Measurements from ENCODE around the gene PCDHGB4. TPM values are rescaled to one million over a fixed set of nuclear protein-coding genes. Genes with fewer than 3 reads are reported as not detected.

The PCDHGB4 gene
- total RNA-seq, 4 donors from 2014 or later: 1.1 to 3.3 (median 1.9) TPM

DNA sequence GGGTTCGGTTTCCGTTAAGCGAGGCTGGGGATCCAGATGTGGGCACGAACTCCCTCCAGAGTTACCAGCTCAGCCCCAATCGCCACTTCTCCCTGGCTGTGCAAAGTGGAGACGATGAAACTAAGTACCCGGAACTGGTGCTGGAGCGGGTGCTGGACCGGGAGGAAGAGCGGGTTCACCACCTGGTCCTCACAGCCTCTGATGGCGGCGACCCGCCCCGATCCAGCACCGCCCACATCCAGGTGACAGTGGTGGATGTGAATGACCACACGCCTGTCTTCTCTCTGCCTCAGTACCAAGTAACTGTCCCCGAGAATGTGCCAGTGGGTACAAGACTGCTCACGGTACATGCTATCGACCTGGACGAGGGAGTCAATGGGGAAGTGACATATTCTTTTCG, 4.2 kb upstream of the PCDHGB4 start:
- Histone ChIP-seq H3K9me3 (peaks cover 0 to 50% (median 4%) of the 10 kb centered on the region in 4 donors), H3K36me3 (no peaks in the 10 kb centered on the region), H3K4me3 (no peak overlapping the region), H3K4me1 (no peaks in the 10 kb centered on the region), H3K27ac (no peak overlapping the region), H3K27me3 (no peaks in the 10 kb centered on the region)
- no peak for DNase-seq
- no peak for TF ChIP-seq POLR2A (IDR thresholded peaks at IDR 0.05)
- TF ChIP-seq, protein P1, sequence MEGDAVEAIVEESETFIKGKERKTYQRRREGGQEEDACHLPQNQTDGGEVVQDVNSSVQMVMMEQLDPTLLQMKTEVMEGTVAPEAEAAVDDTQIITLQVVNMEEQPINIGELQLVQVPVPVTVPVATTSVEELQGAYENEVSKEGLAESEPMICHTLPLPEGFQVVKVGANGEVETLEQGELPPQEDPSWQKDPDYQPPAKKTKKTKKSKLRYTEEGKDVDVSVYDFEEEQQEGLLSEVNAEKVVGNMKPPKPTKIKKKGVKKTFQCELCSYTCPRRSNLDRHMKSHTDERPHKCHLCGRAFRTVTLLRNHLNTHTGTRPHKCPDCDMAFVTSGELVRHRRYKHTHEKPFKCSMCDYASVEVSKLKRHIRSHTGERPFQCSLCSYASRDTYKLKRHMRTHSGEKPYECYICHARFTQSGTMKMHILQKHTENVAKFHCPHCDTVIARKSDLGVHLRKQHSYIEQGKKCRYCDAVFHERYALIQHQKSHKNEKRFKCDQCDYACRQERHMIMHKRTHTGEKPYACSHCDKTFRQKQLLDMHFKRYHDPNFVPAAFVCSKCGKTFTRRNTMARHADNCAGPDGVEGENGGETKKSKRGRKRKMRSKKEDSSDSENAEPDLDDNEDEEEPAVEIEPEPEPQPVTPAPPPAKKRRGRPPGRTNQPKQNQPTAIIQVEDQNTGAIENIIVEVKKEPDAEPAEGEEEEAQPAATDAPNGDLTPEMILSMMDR (IDR thresholded peaks at IDR 0.05): no peak

DNA sequence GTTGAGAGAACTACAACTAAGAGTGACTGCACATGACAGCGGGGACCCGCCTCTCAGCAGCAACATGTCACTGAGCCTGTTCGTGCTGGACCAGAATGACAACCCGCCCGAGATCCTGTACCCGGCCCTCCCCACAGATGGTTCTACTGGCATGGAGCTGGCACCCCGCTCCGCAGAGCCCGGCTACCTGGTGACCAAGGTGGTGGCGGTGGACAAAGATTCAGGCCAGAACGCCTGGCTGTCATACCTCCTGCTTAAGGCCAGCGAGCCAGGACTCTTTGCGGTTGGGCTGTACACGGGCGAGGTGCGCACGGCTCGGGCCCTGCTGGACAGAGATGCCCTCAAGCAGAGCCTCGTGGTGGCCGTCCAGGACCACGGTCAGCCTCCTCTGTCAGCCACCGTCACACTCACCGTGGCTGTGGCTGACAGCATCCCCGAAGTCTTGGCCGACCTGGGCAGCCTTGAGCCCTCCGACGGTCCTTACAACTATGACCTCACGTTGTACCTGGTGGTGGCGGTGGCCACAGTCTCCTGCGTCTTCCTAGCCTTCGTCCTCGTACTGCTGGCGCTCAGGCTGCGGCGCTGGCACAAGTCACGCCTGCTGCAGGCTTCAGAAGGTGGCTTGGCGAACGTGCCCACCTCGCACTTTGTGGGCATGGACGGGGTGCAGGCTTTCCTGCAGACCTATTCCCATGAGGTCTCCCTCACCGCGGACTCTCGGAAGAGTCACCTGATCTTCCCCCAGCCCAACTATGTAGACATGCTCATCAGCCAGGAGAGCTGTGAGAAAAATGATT, 2.8 kb upstream of the PCDHGB4 start:
- Histone ChIP-seq H3K27me3 (no peaks in the 10 kb centered on the region), H3K9me3 (peaks cover 0 to 63% (median 7%) of the 10 kb centered on the region in 4 donors), H3K4me3 (no peak overlapping the region), H3K27ac (no peak overlapping the region), H3K4me1 (no peaks in the 10 kb centered on the region), H3K36me3 (no peaks in the 10 kb centered on the region)
- TF ChIP-seq POLR2A (IDR thresholded peaks at IDR 0.05): no peak
- TF ChIP-seq, protein P1 (IDR thresholded peaks at IDR 0.05): no peak
- no peak for DNase-seq

DNA sequence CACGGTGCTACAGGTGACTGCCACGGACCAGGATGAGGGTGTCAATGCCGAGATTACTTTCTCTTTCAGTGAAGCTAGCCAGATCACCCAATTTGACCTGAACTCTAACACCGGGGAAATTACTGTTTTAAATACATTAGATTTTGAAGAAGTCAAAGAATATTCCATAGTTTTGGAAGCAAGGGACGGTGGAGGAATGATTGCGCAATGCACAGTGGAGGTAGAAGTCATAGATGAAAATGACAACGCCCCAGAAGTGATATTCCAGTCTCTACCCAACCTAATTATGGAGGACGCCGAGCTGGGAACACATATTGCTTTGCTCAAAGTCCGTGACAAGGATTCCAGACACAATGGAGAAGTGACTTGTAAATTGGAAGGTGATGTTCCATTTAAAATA, 1.2 kb downstream of the PCDHGB4 start:
- TF ChIP-seq, protein P1 (IDR thresholded peaks at IDR 0.05): no peak
- no peak for TF ChIP-seq POLR2A (IDR thresholded peaks at IDR 0.05)
- no peak for DNase-seq
- no peaks in the 10 kb centered on the region for H3K27me3 ChIP-seq
- H3K27ac ChIP-seq: no peak overlapping the region
- no peak overlapping the region for H3K4me3 ChIP-seq
- H3K4me1 ChIP-seq: no peaks in the 10 kb centered on the region
- no peaks in the 10 kb centered on the region for H3K36me3 ChIP-seq
- H3K9me3 ChIP-seq: peaks cover 0 to 60% (median 13%) of the 10 kb centered on the region in 4 donors

DNA sequence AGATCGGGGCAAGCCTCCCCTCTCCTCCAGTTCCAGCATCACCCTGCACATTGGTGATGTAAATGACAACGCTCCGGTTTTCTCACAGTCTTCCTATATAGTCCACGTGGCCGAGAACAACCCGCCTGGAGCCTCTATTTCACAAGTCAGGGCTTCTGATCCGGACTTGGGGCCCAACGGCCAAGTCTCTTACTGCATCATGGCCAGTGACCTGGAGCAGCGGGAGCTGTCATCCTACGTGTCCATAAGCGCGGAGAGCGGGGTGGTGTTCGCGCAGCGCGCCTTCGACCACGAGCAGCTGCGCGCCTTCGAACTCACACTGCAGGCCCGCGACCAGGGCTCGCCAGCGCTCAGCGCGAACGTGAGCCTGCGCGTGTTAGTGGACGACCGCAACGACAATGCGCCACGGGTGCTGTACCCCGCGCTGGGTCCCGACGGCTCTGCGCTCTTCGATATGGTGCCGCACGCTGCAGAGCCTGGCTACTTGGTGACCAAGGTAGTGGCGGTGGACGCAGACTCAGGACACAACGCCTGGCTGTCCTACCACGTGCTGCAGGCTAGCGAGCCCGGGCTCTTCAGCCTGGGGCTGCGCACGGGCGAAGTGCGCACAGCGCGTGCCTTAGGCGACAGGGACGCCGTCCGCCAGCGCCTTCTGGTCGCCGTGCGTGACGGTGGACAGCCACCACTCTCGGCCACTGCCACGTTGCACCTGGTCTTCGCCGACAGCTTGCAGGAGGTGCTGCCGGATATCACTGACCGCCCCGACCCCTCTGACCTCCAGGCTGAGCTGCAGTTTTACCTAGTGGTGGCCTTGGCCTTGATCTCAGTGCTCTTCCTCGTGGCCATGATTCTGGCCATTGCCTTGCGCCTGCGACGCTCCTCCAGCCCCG, 1.9 kb downstream of the PCDHGB4 start:
- H3K27ac ChIP-seq: no peak overlapping the region
- no peaks in the 10 kb centered on the region for H3K27me3 ChIP-seq
- no peak for DNase-seq
- peaks cover 0 to 62% (median 15%) of the 10 kb centered on the region in 4 donors for H3K9me3 ChIP-seq
- TF ChIP-seq, protein P1 (IDR thresholded peaks at IDR 0.05): no peak
- no peak for TF ChIP-seq POLR2A (IDR thresholded peaks at IDR 0.05)
- H3K4me1 ChIP-seq: no peaks in the 10 kb centered on the region
- no peaks in the 10 kb centered on the region for H3K36me3 ChIP-seq
- no peak overlapping the region for H3K4me3 ChIP-seq

DNA sequence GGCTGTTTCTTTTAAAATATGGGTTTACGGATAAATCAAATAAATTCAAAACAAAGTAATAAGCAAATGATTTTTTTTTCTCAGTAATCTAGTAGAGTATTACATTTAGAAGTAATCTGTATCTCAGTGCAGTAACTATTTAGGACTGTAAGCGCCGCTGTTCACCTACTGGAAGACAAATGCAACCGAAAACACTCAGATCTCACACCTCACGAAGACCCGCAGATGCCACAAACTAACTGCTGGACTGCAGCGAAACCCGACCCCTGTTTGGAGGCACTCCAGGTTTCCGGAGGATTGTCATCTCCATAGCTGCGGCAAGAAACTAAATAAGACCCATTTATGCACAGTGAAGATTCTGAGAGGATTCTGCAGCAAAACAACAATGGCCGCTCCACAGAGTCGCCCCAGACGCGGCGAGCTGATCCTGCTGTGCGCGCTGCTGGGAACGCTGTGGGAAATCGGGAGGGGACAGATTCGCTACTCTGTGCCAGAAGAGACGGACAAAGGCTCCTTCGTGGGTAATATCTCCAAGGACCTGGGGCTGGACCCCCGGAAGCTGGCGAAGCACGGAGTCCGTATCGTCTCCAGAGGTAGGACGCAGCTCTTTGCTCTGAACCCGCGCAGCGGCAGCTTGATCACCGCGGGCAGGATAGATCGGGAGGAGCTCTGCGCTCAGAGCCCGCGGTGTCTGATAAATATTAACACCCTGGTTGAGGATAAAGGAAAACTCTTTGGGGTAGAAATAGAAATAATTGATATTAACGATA, 5.1 kb downstream of the PCDHGB4 start, which contains the start of gene PCDHGA8:
Gene PCDHGA8, plus strand, starts transcription at position 205 of the 770 bp plus-strand sequence. Its CDS starts 181 bp downstream, at position 386.
- TF ChIP-seq POLR2A (IDR thresholded peaks at IDR 0.05): no peak
- TF ChIP-seq, protein P1 (IDR thresholded peaks at IDR 0.05): no peak
- Histone ChIP-seq H3K9me3 (peaks cover 0 to 62% (median 15%) of the 10 kb centered on the region in 4 donors), H3K4me3 (no peak within 1 kb of the TSS), H3K27ac (no peak within 1 kb of the TSS), H3K4me1 (no peaks in the 10 kb centered on the region), H3K27me3 (no peaks in the 10 kb centered on the region), H3K36me3 (no peaks in the 10 kb centered on the region)
- no peak for DNase-seq

Data from Peyer's patch (tissue), 4 donors.